SKM-1 treated with dmso at 0.1 percent for 144 hours (cell line): ENCODE measurements around the gene MTUS2.

Source experiments
- DNase-seq: peaks from one replicate; lab custom pipeline; 2025; ENCODE audit not compliant: unreplicated experiment; lab: John Stamatoyannopoulos, UW

MTUS2 gene

DNA sequence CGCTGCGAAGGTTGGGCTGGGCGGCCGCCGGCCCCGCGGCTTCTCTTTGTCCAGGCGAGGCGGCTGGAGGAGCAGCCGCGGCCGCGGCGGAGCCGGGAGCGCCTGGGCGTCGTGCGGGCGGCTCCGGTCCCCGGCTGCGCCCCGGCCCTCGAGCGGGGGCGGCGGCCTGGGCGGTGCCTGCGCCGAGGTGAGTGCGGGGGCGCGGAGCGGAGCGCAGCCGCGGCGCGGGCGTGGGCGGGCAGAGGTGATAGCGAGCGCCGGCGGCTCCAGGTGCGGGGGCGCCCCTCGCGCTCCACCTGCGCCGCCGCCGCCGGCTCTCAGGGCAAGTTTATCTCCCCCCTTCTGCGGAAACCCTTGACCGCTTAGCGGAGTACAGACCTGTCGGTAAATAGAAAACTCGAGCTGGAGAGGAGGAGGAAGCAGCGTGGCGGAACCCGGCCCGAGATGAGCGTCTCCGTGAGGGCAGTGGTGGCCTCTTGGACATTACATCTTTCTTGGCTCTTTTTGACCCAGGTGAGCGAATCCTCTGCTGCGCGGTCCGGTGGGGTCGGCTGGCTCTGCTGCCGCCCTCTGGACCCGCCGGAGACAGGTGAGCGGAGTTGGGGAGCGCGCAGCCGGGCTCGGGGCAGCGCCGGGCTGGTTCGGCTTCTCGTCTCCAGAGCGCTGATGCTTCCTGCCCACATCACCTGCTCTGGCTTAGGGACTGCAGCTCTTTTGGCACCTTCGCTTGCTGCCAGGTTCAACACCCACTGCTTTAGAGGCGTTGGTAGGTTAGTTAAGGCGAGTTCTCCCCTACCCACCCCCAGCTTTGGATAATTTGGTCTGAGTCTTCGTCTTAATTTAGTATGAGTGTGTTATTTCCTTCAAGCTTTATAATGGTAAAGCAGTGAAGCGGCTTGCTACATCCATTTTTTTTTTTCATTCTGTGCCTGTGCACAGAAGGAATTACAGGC is at the start of gene MTUS2:
MTUS2 (plus strand) TSS at position 241 of the 953 bp plus-strand sequence.
- no peak for DNase-seq

DNA sequence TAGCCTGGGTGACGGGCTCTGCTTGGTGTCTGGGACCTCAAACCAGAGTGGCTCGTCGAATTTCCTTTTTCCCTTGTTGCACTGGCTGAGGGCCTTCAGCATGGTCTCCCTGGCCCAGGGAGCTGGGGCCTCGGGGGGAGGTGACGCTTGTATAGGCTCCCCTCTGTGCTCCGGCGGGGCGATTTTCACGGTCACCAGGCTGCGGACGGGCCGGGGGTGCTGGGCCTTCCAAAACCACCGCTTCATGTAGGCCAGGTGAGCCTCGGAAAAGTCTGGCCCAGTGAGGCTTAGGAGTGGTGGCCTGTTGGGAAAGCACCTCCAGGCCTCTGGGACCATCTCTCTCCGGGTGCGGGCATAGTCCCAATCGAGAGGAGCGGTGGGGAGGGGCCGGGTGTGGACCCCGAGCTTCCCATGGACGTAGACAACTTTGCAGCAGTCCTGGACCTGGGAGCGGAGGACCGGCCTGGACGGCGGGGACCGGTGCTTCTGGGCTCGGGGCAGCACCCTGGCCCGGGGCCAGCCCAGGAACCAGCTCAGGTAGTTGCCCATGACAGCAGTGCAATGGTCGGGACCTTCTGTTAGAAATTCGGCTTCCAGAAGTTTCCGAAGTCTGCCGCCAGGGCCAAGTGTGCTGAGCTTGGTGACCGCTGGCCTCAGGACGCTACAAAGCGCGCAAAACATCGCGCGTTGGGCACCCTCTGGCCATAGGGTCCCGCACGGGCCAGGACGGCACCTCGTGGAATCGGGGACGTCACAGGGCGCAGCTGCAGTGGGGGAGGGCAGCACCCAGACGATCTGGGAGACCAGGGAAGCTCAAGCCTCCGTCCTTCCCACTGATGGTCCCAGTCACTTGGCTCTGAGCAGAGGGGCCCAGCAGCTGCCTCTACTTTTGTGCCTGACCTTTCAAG is 41.6 kb upstream of the MTUS2 start:
- no peak for DNase-seq

- DNase-seq, result no peak
Measured at GRCh38 chr13:28792992-28793391, 27.1 kb upstream of the MTUS2 start.

DNA sequence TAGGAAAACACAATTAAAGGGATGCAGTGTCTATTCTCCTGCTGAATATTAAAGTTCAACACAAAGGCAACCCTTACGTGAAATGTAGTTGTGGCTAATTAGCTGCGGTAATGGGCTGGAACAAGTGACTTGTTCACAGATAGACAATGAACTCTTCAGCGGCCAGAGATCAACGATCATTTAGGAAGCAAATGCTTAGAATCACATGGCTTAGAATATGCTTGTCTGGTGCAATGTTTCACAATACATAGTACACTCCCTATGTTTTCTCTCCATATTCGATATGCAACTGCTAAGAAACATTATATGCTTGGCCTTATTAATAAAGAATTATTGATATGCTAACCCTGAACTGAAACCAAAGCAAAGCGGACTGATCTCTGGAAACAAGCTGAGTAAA is 25.7 kb upstream of the MTUS2 start:
- no peak for DNase-seq

DNA sequence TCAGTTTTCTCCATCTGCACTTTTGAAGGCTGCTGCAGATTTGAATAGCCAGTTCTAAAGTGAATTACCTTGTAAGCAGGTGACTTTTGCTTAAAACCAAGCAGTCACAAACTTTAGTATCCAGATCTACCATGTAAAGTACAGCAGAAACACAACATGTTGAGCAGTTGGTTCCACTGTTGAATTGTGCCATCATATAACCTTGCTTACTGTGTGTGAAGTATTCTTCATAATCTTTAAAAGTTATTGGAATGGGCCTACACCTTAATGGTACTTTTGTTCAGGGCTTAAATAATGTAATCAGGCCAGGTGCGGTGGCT is 23.2 kb upstream of the MTUS2 start:
- no peak for DNase-seq

GRCh38 chr13:28805193-28805819 is 14.8 kb upstream of the MTUS2 start:
- DNase-seq, result peak; percentile 27

DNA sequence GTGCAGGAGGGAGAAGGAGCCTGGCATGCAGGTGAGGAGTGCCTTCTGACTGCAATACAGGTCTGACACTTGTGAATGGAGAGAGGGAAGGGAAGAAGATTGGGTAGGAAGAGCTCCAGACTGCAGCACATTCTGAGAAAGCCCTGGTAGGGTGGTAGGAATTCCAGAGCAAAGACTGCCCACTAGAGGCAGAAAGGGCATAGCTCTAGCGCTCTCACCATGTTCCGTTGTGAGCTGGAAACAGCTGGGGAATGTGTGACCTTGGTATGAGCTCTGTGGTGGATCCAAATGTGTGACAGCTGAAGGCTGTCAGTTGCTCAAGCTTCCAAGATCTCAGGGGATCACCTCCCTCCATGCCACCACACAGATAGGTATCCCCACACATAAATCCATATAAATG is 2.9 kb upstream of the MTUS2 start:
- no peak for DNase-seq

DNA sequence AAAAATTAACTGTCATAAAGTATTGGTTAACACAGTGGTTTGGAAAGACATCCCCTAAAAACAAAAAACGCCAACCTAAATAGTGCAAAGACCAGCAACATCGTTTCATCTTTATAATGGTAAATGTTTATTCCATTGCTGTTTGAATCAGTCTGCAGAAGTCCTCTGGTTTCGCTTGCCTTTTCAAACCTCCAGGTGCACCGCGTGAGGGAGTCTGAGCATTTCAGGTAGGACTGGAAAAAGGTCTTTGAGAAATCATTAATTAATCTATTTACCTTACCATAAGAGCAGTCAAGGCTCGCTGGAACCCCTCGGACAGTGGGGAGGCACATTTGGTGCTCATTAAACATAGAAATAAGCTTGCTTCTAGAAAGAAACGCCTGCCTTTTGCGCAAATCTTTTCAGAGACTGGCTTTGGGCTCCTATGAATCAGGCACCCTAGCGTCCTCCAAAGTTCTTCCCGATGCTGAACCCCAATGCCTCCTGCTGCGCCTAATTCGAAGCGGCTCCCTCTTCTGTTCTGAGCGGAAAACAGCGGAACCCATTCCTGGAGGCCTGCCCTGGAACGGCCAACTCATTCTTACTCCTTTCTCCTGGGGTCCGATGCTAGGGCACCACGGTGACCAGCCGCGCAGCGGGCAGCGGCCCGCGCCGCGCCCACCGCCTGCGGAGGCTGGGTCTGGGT is 951 bp upstream of the MTUS2 start:
- peak; percentile 5 for DNase-seq

- peak; percentile 54 for DNase-seq
Measured at GRCh38 chr13:28819735-28820098, 422 bp upstream of the MTUS2 start.

- DNase-seq, result no peak
Measured at GRCh38 chr13:28822151-28822550, 2.0 kb downstream of the MTUS2 start.

DNA sequence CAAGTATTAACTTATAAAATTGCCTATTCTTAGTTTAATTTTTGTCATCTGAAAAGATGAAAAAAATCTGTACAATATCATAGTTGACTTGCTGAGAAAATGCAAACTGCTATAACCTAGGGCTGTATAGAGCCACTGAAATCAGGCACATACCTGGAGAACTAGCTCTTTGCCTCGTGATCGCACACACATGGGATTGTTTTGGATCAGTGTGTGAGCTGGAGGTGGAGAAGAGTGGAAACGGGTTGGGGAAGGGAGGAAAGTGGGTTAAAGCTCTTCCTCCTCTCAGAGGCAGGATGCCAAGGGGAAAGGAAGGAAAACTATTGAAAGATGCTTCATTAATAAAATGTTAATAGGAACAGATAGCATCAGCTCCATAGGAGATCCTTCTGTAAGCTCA is 2.7 kb downstream of the MTUS2 start:
- DNase-seq, result no peak

DNA sequence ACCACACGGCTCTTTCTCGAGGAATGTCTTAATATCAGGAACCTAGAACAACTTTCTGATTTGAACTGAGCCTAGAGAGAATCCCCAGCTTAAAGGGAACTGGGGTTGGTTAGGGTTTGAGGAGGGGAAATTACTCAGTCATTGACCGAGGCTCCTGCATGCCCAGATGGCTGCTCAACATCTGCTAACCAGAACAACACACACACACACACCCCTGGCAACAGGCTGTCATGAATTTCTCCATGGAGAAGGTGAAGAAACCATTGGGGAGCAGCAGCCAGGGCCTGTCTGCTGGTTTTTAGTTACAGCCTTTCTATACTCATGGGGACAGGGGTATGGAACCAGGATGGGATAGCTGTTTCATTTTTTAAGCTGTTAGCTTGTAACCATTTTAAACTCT is 5.2 kb downstream of the MTUS2 start:
- no peak for DNase-seq

GRCh38 chr13:28826368-28826767 is 6.2 kb downstream of the MTUS2 start:
- no peak for DNase-seq

DNA sequence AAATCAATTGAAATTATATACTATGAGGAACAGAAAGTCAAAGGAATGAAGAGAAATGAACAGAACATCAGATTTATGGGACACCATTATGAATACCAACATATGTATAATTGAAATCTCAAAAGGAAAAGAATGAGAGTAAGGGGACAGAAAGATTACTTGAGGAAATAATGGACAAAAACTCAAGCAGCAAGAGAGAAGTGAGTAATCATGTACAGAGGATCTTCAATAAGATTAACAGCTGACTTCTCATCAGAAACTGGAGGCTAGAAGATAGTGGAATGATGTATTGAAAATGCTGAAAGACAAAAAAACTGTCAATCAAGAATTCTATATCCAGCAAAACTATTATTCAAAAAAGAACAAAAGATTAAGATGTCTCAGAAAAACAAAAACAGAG is 10.4 kb downstream of the MTUS2 start:
- DNase-seq, result no peak

- DNase-seq, result no peak
Measured at GRCh38 chr13:28831117-28831516, 11.0 kb downstream of the MTUS2 start.

DNA sequence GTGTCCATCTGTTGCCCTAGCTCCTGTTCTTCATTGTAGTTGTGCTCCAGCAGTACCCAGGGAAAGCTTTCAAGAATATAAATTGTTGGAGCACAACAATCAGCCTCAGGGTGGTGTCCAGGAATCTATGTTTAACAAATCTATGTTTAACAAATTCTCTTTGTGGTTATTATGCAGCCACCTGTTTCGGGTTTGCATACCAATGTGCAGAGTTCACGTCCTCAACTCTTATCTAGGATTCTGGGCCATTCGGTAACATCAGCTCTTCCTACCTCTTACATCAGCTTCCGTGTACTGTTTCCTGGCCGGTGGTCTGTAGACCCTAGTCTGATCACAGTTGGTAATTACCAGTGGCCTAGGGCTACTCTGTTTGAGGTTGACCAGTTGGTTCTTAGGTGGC is 17.0 kb downstream of the MTUS2 start:
- no peak for DNase-seq

- no peak for DNase-seq
Measured at GRCh38 chr13:28843639-28844038, 23.5 kb downstream of the MTUS2 start.

DNA sequence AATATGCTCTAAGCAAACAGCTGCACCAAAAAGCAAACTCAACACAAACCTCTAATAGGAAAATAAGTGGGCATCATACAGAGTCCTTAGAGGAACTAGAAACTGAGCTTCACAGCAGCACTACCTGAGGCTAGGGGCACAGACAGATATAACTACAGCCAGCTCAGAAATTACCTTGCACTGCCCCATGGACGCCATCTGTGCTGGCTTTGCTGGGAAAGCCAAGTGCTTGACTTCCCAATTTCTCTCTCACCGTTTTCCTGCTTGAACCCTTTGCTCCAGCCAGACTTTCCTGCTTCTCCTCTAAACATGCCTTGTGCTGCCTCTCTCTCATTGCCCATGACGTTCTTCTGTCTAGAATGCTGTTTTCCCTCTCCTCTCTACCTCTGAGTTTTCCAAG is 29.3 kb downstream of the MTUS2 start:
- no peak for DNase-seq

DNA sequence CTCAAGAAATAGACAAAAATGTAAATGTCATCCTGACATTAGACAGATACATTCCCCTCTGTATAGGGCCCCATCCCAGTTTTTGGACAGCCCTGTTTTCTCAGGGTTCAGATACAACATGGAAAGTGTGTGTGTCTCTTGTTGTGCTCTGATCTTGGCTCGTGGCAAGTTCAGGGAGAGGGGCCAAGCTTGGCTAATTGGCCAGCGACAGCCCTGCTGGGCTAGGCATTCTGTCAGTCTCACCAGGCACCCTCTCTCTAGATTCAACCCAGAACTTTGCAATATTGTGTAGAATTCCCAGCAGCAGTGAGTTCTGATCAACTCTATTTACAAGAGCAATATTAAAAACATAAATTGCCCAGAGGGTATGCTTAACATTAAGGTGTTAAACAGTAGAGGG is 30.1 kb downstream of the MTUS2 start:
- no peak for DNase-seq

DNA sequence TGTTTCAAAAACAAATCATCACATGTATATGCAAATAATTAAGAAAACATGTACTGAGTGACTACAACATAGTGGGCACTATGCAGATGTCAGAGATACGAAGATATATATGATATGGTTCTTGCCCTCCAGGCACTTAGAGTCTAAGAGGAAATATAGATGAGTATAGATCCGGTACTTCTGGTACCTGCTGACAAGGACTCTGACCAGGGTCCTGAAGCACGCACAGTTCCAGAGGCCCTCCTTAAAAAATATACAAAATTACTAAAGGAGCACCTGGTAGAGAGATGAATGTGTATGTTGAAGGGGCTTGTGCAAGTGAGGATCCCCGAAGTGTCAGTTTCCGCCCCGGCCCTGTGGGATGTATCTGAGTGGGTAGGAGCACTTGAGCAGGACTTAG is 31.3 kb downstream of the MTUS2 start:
- no peak for DNase-seq

GRCh38 chr13:28854657-28855056 is 34.5 kb downstream of the MTUS2 start:
- DNase-seq, result no peak
